Mesodermal cell (in vitro differentiated cells): ENCODE results near the gene GUCY2F.

Source experiments
- H3K27ac ChIP-seq: 2 replicates; pipeline ENCODE4 v1.7.0; 2013; ENCODE audit warnings: mild to moderate bottlenecking, low read depth, low read length, moderate library complexity; ENCODE audit not compliant: severe bottlenecking
- H3K36me3 ChIP-seq: 2 replicates; pipeline ENCODE4 v1.7.1; 2013; ENCODE audit warnings: mild to moderate bottlenecking, low read length, moderate library complexity; ENCODE audit not compliant: control insufficient read depth, insufficient read depth
- H3K4me1 ChIP-seq: one replicate; pipeline ENCODE4 v1.7.1; 2013; ENCODE audit warnings: mild to moderate bottlenecking, low read length; ENCODE audit not compliant: insufficient read depth, control insufficient read depth, poor library complexity, severe bottlenecking
- H3K4me3 ChIP-seq: 2 replicates; pipeline ENCODE4 v1.7.0; 2013; ENCODE audit warnings: low read length, control low read depth, mild to moderate bottlenecking; ENCODE audit not compliant: insufficient read depth, poor library complexity, severe bottlenecking; ENCODE audit errors: extremely low read depth
- H3K9me3 ChIP-seq: 2 replicates; pipeline ENCODE4 v1.7.1; 2013; ENCODE audit warnings: mild to moderate bottlenecking, low read length, moderate library complexity; ENCODE audit not compliant: control insufficient read depth
- WGBS, 2 experiments: methylation state at CpG; one replicate each; pipeline ENCODE4 v1.1.5; 2013; ENCODE audit warnings: missing lambda C conversion rate in 2 of 2; ENCODE audit not compliant: insufficient coverage in 2 of 2; 5-methylcytosine and 5-hydroxymethylcytosine counted together

Gene GUCY2F

GRCh38 chrX:109472939-109473735, 8.7 kb downstream of the GUCY2F start:
- H3K9me3 ChIP-seq = no peaks in the 10 kb centered on the region
- no peak overlapping the region for H3K27ac ChIP-seq
- H3K4me3 ChIP-seq = no peak overlapping the region
- 86% methylated on average over 1 of the region's 7 CpGs; no CpG with 5 or more reads in 1 of the 2 experiments for WGBS, 2 experiments
- no peaks in the 10 kb centered on the region for H3K36me3 ChIP-seq
- peaks cover 4% of the 10 kb centered on the region for H3K4me1 ChIP-seq

- H3K27ac ChIP-seq = no peak overlapping the region
- H3K4me1 ChIP-seq = no peaks in the 10 kb centered on the region
- no peaks in the 10 kb centered on the region for H3K9me3 ChIP-seq
- H3K36me3 ChIP-seq = no peaks in the 10 kb centered on the region
- no peak overlapping the region for H3K4me3 ChIP-seq
Observed at GRCh38 chrX:109464231-109464630, 17.7 kb downstream of the GUCY2F start.

GRCh38 chrX:109463784-109464183, 18.1 kb downstream of the GUCY2F start:
- Histone ChIP-seq H3K9me3 (no peaks in the 10 kb centered on the region), H3K36me3 (no peaks in the 10 kb centered on the region), H3K27ac (no peak overlapping the region), H3K4me3 (no peak overlapping the region), H3K4me1 (no peaks in the 10 kb centered on the region)
- WGBS, 2 experiments = 85% methylated on average over 2 of the region's 2 CpGs; no CpG with 5 or more reads in 1 of the 2 experiments

GRCh38 chrX:109448282-109448938, 33.5 kb downstream of the GUCY2F start:
- WGBS, 2 experiments = 100% methylated on average over 1 of the region's 3 CpGs; no CpG with 5 or more reads in 1 of the 2 experiments
- H3K4me1 ChIP-seq = no peaks in the 10 kb centered on the region
- no peaks in the 10 kb centered on the region for H3K9me3 ChIP-seq
- H3K27ac ChIP-seq = no peak overlapping the region
- H3K4me3 ChIP-seq = no peak overlapping the region
- no peaks in the 10 kb centered on the region for H3K36me3 ChIP-seq

GRCh38 chrX:109441266-109441665, 40.6 kb downstream of the GUCY2F start:
- no peaks in the 10 kb centered on the region for H3K9me3 ChIP-seq
- H3K36me3 ChIP-seq = no peaks in the 10 kb centered on the region
- H3K4me3 ChIP-seq = no peak overlapping the region
- no CpG with 5 or more reads among the region's 2 CpGs for WGBS, 2 experiments
- no peak overlapping the region for H3K27ac ChIP-seq
- no peaks in the 10 kb centered on the region for H3K4me1 ChIP-seq

GRCh38 chrX:109440475-109440874, 41.4 kb downstream of the GUCY2F start:
- no peak overlapping the region for H3K4me3 ChIP-seq

GRCh38 chrX:109409181-109409580, 72.7 kb downstream of the GUCY2F start:
- Histone ChIP-seq H3K27ac (no peak overlapping the region), H3K36me3 (no peaks in the 10 kb centered on the region), H3K9me3 (no peaks in the 10 kb centered on the region), H3K4me1 (no peaks in the 10 kb centered on the region), H3K4me3 (no peak overlapping the region)
- WGBS, 2 experiments = no CpG with 5 or more reads among the region's 2 CpGs

More at GRCh38 chrX:109440475-109440874, 41.4 kb downstream of the GUCY2F start:
- no peaks in the 10 kb centered on the region for H3K9me3 ChIP-seq
- no peaks in the 10 kb centered on the region for H3K4me1 ChIP-seq
- no peaks in the 10 kb centered on the region for H3K36me3 ChIP-seq
- no peak overlapping the region for H3K27ac ChIP-seq

GRCh38 chrX:109403922-109404321, 78.0 kb downstream of the GUCY2F start:
- Histone ChIP-seq H3K4me3 (no peak overlapping the region), H3K4me1 (peaks cover 4% of the 10 kb centered on the region), H3K27ac (no peak overlapping the region), H3K9me3 (no peaks in the 10 kb centered on the region), H3K36me3 (no peaks in the 10 kb centered on the region)
- 29% methylated on average over 1 of the region's 4 CpGs; no CpG with 5 or more reads in 1 of the 2 experiments for WGBS, 2 experiments

GRCh38 chrX:109399831-109400230, 82.1 kb downstream of the GUCY2F start:
- H3K4me1 ChIP-seq = peaks cover 4% of the 10 kb centered on the region
- no peak overlapping the region for H3K27ac ChIP-seq
- WGBS, 2 experiments = 42% methylated on average over 3 of the region's 3 CpGs; no CpG with 5 or more reads in 1 of the 2 experiments
- H3K9me3 ChIP-seq = no peaks in the 10 kb centered on the region
- H3K36me3 ChIP-seq = no peaks in the 10 kb centered on the region
- H3K4me3 ChIP-seq = no peak overlapping the region

- H3K27ac ChIP-seq = no peak overlapping the region
Observed at GRCh38 chrX:109398833-109399232, 83.1 kb downstream of the GUCY2F start.

GRCh38 chrX:109398061-109398460, 83.8 kb downstream of the GUCY2F start:
- WGBS, 2 experiments = 100% methylated on average over 1 of the region's 1 CpG; no CpG with 5 or more reads in 1 of the 2 experiments
- Histone ChIP-seq H3K9me3 (no peaks in the 10 kb centered on the region), H3K4me1 (peaks cover 4% of the 10 kb centered on the region), H3K36me3 (no peaks in the 10 kb centered on the region), H3K4me3 (no peak overlapping the region), H3K27ac (no peak overlapping the region)

More at GRCh38 chrX:109398833-109399232, 83.1 kb downstream of the GUCY2F start:
- H3K4me3 ChIP-seq = no peak overlapping the region
- H3K36me3 ChIP-seq = no peaks in the 10 kb centered on the region
- H3K9me3 ChIP-seq = no peaks in the 10 kb centered on the region
- WGBS, 2 experiments = no CpG with 5 or more reads among the region's 2 CpGs
- peaks cover 4% of the 10 kb centered on the region for H3K4me1 ChIP-seq
